HS-5 (cell line): Measurements from ENCODE around the gene CCR9.
"Not testable (repeated sequence)": the region's sequence is repeated elsewhere in the genome, so short reads cannot be mapped to it uniquely, and the experiment has no call there.

Experiments used
- DNase-seq: peaks from one replicate; pipeline ENCODE4 v3.0.0-alpha.2; 2012; ENCODE audit warnings: low read depth

CCR9 gene

GRCh38 chr3:45885979-45886705, at the start of gene CCR9:
Gene CCR9 (plus strand): TSS chr3:45886543. CDS start chr3:45894934, 8,391 bp downstream.
- DNase-seq: no peak

- no peak for DNase-seq
Measured at GRCh38 chr3:45838466-45838865, 47.9 kb upstream of the CCR9 start.

DNA sequence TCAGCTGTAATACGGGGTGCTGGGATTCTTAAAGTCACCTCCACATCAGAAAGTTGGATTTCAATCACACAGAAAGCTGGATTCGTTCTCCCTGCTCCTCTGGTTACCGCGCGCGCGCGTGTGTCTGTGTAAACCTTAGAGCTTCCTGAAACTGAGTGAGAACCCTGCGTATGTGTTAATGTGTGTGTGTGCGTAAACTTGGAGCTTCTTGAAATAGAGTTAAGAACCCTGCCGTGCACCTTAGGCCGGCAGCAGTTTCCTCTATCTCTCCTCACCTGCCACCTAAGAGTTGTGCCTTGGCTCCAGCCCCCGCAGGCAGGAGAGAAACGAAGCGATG, 45.0 kb upstream of the CCR9 start:
- no peak for DNase-seq

- DNase-seq: peak; percentile 95
Measured at GRCh38 chr3:45841757-45842491, 44.4 kb upstream of the CCR9 start, which contains the start of gene LZTFL1. Gene LZTFL1 (minus strand): TSS chr3:45842119. CDS start chr3:45841991, 128 bp downstream.

DNA sequence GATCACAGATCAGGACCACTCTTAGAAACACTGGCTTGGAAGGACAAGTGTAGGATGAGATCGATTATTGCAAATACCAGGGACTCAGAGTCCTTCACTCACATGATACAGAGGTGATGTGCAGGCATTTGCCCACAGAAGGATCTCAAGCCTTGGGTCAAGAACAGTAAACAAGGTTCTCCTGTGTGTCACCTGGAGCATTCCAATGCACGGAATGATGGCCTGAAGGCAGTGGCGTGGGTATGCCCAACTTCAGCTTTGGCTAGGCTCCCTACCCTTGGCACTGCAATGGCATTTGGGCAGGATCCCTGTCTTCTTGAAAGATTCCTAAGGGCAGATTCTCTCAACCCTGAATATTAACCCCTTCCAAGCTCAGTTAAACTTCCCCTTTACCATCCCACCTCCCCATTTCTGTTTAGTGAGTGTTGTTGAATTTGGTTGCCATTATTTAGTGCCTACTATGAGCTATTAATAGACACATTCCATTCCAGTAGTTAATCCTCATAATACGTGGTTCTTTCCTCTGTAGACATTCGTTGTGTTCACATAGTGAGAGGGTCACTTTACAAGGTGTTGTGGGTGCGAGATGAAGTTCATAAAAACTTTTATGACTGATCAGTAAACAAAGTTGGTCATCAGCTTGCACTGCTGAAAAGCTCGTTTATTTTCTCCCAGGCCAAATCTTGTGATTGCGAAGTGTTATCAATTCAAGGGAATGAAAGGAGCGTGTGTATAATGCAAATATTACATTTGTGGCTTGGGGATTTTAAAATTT, 43.3 kb upstream of the CCR9 start:
- no peak for DNase-seq

DNA sequence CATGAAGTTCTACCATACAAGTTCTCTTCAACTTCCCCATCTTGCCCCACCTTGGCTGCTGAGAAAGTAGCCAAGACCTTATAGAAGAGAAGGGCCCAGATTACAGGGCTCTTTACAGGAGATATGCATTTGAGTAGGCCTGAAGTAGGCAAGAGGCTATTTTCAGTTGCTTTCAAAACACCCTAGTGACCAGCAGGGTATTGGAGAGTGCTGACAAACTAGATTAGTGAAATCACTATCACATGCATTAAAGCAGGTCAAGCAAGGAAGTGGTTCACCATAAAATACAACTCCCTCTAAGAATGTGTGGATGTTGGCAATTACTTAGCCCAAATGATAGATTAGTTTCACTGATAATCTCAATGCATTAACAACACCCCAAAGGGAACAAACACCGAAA, 41.7 kb upstream of the CCR9 start:
- DNase-seq: no peak

DNA sequence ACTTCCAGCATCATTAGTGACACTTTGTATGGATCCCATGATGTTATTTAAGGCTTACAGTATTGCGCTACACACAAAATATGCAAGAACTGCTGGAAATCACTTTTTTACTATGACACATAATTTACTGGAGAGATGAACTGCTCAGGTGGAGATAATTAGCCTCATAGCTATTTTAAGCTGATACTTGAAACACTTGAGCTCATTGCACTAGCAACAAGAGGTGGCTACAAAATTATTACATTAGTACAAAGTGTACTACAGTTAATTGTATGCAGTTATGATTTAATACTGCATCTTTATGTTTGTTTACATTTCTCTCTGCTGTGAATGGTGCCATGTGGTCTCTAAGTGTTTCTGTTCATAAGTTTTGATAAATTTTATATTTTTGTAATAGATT, 38.0 kb upstream of the CCR9 start:
- no peak for DNase-seq

- no peak for DNase-seq
Measured at GRCh38 chr3:45852828-45853227, 33.5 kb upstream of the CCR9 start.

DNA sequence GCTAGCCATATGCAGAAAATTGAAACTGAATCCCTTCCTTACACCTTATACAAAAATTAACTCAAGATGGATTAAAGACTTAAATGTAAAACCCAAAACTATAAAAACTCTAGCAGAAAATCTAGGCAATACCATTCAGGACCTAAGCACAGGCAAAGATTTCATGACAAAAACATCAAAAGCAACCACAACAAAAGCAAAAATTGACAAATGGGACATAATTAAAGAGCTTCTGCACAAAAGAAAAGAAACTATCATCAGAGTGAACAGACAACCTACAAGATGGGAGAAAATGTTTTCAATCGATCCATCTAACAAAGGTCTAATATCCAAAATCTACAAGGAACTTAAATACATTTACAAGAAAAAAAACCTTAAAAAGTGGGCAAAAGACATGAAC, 30.0 kb upstream of the CCR9 start:
- not testable (repeated sequence) for DNase-seq

- not testable (repeated sequence) for DNase-seq
Measured at GRCh38 chr3:45857024-45857423, 29.3 kb upstream of the CCR9 start.

- DNase-seq: no peak
Measured at GRCh38 chr3:45858809-45859543, 27.4 kb upstream of the CCR9 start.

- DNase-seq: no peak
Measured at GRCh38 chr3:45860481-45860880, 25.9 kb upstream of the CCR9 start.

DNA sequence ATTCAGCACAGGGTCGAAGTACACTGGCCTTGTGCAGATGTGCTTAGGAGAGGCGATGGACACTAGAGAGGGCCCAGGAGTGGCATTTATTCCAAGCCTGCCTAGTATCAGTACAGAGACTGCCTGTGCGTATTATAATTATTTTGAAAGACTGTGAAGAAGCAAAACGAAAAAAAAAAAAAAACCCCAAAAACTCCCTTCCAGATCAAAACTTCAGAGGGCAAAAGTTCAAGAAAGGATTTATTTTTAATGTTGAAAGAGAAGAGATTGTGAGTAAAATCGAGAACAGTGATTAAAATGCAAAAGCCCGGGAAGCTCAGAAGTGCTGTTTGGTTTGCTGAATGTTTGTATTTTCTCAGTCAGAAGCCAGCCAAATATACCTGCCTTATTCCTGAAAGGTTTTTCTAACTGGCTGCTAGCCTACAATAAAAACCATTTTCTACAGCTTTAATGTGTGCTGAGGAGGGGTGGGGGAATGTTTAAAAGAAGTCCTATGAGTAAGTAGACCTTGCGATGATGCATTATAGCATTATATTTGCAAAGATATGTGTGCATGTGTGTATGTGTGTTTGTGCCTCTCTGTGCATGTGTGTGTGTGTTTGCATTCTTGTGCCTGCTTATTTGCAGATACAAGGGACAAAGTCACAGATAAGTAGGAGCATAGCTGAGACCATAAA, 25.2 kb upstream of the CCR9 start:
- DNase-seq: no peak

DNA sequence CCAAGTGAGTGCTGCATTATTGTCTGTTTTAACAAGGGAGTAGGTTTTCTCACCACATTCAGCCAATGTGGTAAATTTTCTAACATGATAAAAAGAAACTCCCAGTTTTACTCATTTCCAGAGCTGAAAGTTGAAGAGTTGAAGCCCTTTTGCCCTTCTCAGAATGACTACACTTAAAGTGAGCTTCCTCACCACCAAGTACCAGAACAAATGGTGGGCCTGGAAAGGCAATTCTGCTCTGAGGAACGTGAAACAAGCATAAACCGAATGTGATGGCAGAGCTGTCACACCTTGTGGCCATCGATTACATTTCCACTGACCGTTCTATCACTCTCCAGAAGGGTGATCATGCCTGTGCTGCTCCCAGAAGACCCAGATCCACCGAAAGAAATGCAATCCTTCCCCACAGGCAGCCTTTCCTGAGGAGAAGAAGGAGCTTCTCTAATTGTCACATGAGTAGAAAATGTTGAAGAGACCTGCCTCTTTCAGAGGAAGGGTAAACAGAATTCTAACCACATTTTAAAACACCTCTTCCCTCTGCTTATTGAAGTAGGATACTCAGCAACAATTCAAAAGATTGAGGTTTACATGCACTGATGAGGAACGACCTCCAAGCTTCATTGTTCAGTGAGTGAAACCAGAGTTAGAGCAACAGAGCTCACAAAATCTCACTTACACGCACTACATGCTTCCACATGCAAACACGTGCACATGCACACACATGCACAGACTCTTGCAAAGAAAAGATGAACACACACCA, 21.4 kb upstream of the CCR9 start:
- no peak for DNase-seq

GRCh38 chr3:45865563-45865962, 20.8 kb upstream of the CCR9 start:
- DNase-seq: no peak

- no peak for DNase-seq
Measured at GRCh38 chr3:45868213-45868612, 18.1 kb upstream of the CCR9 start.

GRCh38 chr3:45868650-45869049, 17.7 kb upstream of the CCR9 start:
- no peak for DNase-seq

- no peak for DNase-seq
Measured at GRCh38 chr3:45869638-45870037, 16.7 kb upstream of the CCR9 start.

DNA sequence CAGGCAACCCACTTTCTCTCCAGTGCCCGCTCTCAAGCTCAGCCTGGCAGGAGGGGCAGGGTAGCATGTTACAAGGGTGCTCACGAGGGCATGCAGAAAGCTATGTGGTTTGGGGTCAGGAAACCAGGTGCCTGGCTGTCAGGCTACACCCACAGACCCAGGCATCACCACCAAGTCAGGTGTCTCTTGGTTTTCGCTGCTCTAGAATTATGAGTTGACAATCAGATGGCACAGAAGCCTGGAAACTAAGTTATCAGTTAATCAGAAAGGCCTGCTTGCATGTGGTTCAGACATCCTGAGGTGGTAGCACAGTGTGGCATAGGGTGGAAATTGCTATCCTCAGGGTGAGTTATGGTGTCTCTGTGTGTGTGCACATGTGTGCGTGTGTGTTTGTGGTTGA, 16.2 kb upstream of the CCR9 start:
- DNase-seq: no peak

DNA sequence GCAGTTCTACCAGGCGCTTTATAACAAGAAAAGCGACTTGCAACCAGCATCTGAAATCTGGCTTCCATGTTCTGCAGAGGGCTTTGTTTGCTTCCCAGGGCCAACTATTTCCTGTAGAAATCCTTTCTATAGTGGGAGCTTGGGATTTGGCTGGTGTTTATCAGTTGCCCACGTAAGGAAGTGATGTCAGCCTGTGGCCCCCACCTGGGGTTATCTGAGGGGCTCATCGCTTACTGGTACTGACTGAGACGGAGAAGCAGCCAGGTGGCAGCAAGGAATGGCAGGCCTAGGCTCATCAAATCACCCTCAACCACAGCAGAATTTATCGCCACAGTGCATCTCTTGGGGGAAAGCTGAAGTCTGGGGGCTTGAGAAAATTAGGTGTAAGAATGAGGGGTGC, 14.6 kb upstream of the CCR9 start:
- no peak for DNase-seq

- no peak for DNase-seq
Measured at GRCh38 chr3:45872569-45872968, 13.8 kb upstream of the CCR9 start.
